HepG2 (cell line): ENCODE results near the gene SMIM43. TPM values are rescaled to one million over a fixed set of nuclear protein-coding genes. Genes with fewer than 3 reads are reported as not detected.
A peak's percentile ranks its signal among the peaks of the same experiment; 100 is the strongest.

Experiments
- ATAC-seq: fragments of 200-7000 bp; cut with Tn5 transposase; 3 replicates; pipeline ENCODE4 v1.9.1; 2020; ENCODE audit warnings: mild to moderate bottlenecking, moderate library complexity
- BruUV-seq: library from RNA; stranded (reverse); fragments of 400-500 nt; replicated peaks from 2 replicates; lab custom pipeline; 2021; lab: Mats Ljungman, UMichigan
- CTCF ChIA-PET: fragments of 300-600 bp; formaldehyde crosslinking; extraction: SDS; loops from one replicate; lab custom pipeline; 2021; ENCODE audit warnings: low total read pairs, inconsistent platforms, low intra/inter-chr PET ratio; lab: Yijun Ruan, JAX
- POLR2A ChIA-PET: fragments of 350-600 bp; sonication (Branson Sonifier 250); formaldehyde crosslinking; loops from one replicate; lab custom pipeline; 2020; ENCODE audit warnings: antibody characterized with exemption, inconsistent platforms; lab: Yijun Ruan, JAX
- DNase-seq: peaks from one replicate; pipeline ENCODE4 v3.0.0-alpha.2; 2015; ENCODE audit warnings: low spot score
- FAIRE-seq: peaks from 3 replicates; lab custom pipeline; 2011; peaks lifted over from hg19 to GRCh38; lab: Jason Lieb, UNC
- H2AFZ ChIP-seq: one replicate; pipeline ENCODE4 v1.6.1; 2011; ENCODE audit warnings: low read length, inconsistent platforms
- H3K27ac ChIP-seq: fragments of 300-600 bp; 3 replicates; pipeline ENCODE4 v1.8.0; 2011; ENCODE audit warnings: mixed run types, mild to moderate bottlenecking, mixed read lengths, low read length, inconsistent platforms; ENCODE audit not compliant: insufficient read depth; ENCODE audit errors: extremely low read length
- H3K27me3 ChIP-seq, 2 experiments: fragments of 200-600 bp in 1 of 2; 2 replicates in 1 of 2; 3 replicates in 1 of 2; pipeline versions ENCODE4 v1.6.0 to v1.8.0; 2011; ENCODE audit warnings: low read length in 2 of 2, mild to moderate bottlenecking in 2 of 2, moderate library complexity in 2 of 2, inconsistent platforms in 1 of 2; ENCODE audit not compliant: insufficient read depth in 2 of 2, control insufficient read depth in 1 of 2
- H3K36me3 ChIP-seq, 2 experiments: fragments of 200-600 bp in 1 of 2; replicated peaks in 1 of 2; 2 replicates in 1 of 2; 3 replicates in 1 of 2; pipeline versions ENCODE4 v1.5.1 to v1.8.0; 2011; ENCODE audit warnings: low read length in 2 of 2, inconsistent platforms in 1 of 2; ENCODE audit not compliant: insufficient read depth in 2 of 2, control insufficient read depth in 1 of 2
- H3K4me1 ChIP-seq: 2 replicates; pipeline ENCODE4 v1.5.1; 2012; ENCODE audit warnings: low read length, inconsistent platforms; ENCODE audit not compliant: insufficient read depth
- H3K4me2 ChIP-seq: 2 replicates; pipeline ENCODE4 v1.6.0; 2011; ENCODE audit warnings: low read depth, low read length, inconsistent platforms
- H3K4me3 ChIP-seq, 3 experiments: fragments of 200-600 bp in 1 of 3; sonication (generic), shearing (Covaris generic) in 1 of 3; replicated peaks in 1 of 3; 2 replicates each; pipeline ENCODE4 v1.5.1; 2011 to 2016; ENCODE audit warnings: low read length in 3 of 3, inconsistent platforms in 2 of 3, low read depth in 2 of 3, mild to moderate bottlenecking in 2 of 3, control low read depth in 1 of 3, mixed read lengths in 1 of 3; ENCODE audit not compliant: insufficient read depth in 1 of 3
- H3K79me2 ChIP-seq: one replicate; pipeline ENCODE4 v1.6.1; 2011; ENCODE audit warnings: low read length, inconsistent platforms; ENCODE audit not compliant: insufficient read depth
- H3K9ac ChIP-seq: 2 replicates; pipeline ENCODE4 v1.6.0; 2011; ENCODE audit warnings: mild to moderate bottlenecking, low read depth, low read length, inconsistent platforms; ENCODE audit not compliant: insufficient read depth
- H3K9me3 ChIP-seq: 2 replicates; pipeline ENCODE4 v1.5.1; 2012; ENCODE audit warnings: mild to moderate bottlenecking, low read length
- H4K20me1 ChIP-seq: 2 replicates; pipeline ENCODE4 v1.6.0; 2011; ENCODE audit warnings: inconsistent platforms, mild to moderate bottlenecking, low read length, moderate library complexity; ENCODE audit not compliant: insufficient read depth
- ETV6 ChIP-seq: sonication (generic); formaldehyde crosslinking; conservative IDR thresholded peaks from 2 replicates; pipeline ENCODE4 v1.4.0; 2020; ENCODE audit warnings: missing genetic modification reagents
- FIP1L1 ChIP-seq: fragments of 200-400 bp; formaldehyde crosslinking; IDR thresholded peaks from 2 replicates; pipeline ENCODE4 v1.6.1; 2018; ENCODE audit warnings: low read depth, mild to moderate bottlenecking, low read length, moderate library complexity, borderline replicate concordance; ENCODE audit not compliant: insufficient read depth
- GATAD2A ChIP-seq: IDR thresholded peaks from 2 replicates; pipeline ENCODE4 v1.6.1; 2016
- MTF2 ChIP-seq: sonication (generic); formaldehyde crosslinking; IDR thresholded peaks from 2 replicates; pipeline ENCODE4 v1.5.0; 2020; ENCODE audit warnings: missing genetic modification reagents, borderline replicate concordance
- SRSF1 ChIP-seq: fragments of 200-400 bp; formaldehyde crosslinking; optimal IDR thresholded peaks from 2 replicates; pipeline ENCODE3; 2017; ENCODE audit warnings: mild to moderate bottlenecking, low read depth, low read length, moderate library complexity
- TARDBP ChIP-seq: sonication (generic); formaldehyde crosslinking; IDR thresholded peaks from 2 replicates; pipeline ENCODE4 v1.8.0; 2022; ENCODE audit warnings: mild to moderate bottlenecking, missing genetic modification reagents
- ZNF33B ChIP-seq: sonication (generic); formaldehyde crosslinking; IDR thresholded peaks from 2 replicates; pipeline ENCODE4 v1.5.1; 2020; ENCODE audit warnings: mild to moderate bottlenecking, missing genetic modification reagents
- ZNF432 ChIP-seq: sonication (generic); formaldehyde crosslinking; IDR thresholded peaks from 2 replicates; pipeline ENCODE4 v1.5.0; 2020; ENCODE audit warnings: missing genetic modification reagents, mild to moderate bottlenecking, borderline replicate concordance
- ZNF501 ChIP-seq: sonication (generic); formaldehyde crosslinking; IDR thresholded peaks from 2 replicates; pipeline ENCODE4 v1.5.1; 2020; ENCODE audit warnings: mild to moderate bottlenecking, moderate library complexity, missing genetic modification reagents
- ZNF629 ChIP-seq: sonication (generic); formaldehyde crosslinking; conservative IDR thresholded peaks from 2 replicates; pipeline ENCODE4 v1.5.0; 2020; ENCODE audit warnings: missing genetic modification reagents
- ZNF672 ChIP-seq: sonication (generic); formaldehyde crosslinking; IDR thresholded peaks from 2 replicates; pipeline ENCODE4 v1.8.1; 2022; ENCODE audit warnings: missing genetic modification reagents
- ZNF75D ChIP-seq: sonication (generic); formaldehyde crosslinking; IDR thresholded peaks from 2 replicates; pipeline ENCODE4 v1.8.1; 2023; ENCODE audit warnings: missing genetic modification reagents, mild to moderate bottlenecking, borderline replicate concordance
- WGBS: methylation state at CpG from one replicate; pipeline ENCODE4 v1.1.6; 2017; ENCODE audit warnings: low lambda C conversion rate; 5-methylcytosine and 5-hydroxymethylcytosine counted together
- in situ Hi-C: cut with HindIII; loops from 2 replicates; pipeline ENCODE4 v1.10.0; 2017; ENCODE audit warnings: low pct_unique_long_range_greater_than_20kb; ENCODE audit not compliant: extremely low pct_ligation_motif_present
- intact Hi-C: fragments of 100-400 bp; cut with micrococcal nuclease; formaldehyde crosslinking; loops from one replicate; pipeline ENCODE4 v1.10.0; 2022; ENCODE audit not compliant: unreplicated experiment
- polyA plus RNA-seq, 8 experiments: library from polyadenylated mRNA; depleted of rRNA in 3 of 8; stranded (reverse) in 7 of 8; unstranded in 1 of 8; fragments of >200 nt; fragmentation: Illumina TruSeq in 4 of 8; extraction: Trizol in 4 of 8; gene quantifications; 2 replicates each; pipeline versions ENCODE4 v1.2.1 to v1.2.3, GENCODE V29; 2011 to 2016; ENCODE audit warnings: low read depth in 4 of 8, missing spikeins in 1 of 8, mixed read lengths in 1 of 8; ENCODE audit not compliant: insufficient read depth in 1 of 8
- total RNA-seq, 5 experiments: library from RNA; depleted of rRNA; stranded (reverse); fragments of >200 nt; fragmentation: Illumina TruSeq; extraction: Trizol; gene quantifications; 2 replicates each; pipeline ENCODE4 v1.2.3, GENCODE V29; 2016; ENCODE audit warnings: low read depth in 1 of 5
- TF ChIP-seq, protein P1 (sequence below): sonication (generic); formaldehyde crosslinking; IDR thresholded peaks from 2 replicates; pipeline ENCODE4 v1.5.0; 2020; ENCODE audit warnings: missing genetic modification reagents

The SMIM43 gene
- total and polyA plus RNA-seq, 2 of the 13 experiments (the other 11 are each of a cell fraction or from before 2014, with no cell fraction given), result not detected

DNA sequence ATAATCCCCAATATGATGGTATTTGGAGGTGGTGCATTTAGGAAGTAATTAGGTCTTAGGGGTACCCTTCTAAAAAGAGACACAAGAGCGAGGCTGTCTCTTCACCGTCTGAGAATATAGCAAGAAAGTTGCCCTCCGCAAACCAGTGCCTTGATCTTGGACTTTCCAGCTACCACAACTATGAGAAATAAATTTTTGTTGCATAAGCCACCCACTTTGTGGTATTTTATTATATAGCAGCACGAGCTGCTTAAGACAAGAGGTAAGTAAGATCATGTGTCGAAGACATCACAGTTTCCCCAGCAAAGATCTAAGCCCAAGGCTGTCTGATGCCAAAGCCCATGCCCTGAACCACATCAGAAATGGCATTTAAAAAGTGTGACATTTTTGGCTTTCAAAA, 26.5 kb upstream of the SMIM43 start:
- no peaks in the 10 kb centered on the region for H3K27me3 ChIP-seq
- ChIA-PET CTCF (no interaction called here), POLR2A (no interaction called here)
- WGBS, result 87% methylated on average over 5 of the region's 5 CpGs
- H3K4me3 ChIP-seq, result no peak overlapping the region
- no peaks in the 10 kb centered on the region for H3K9me3 ChIP-seq
- ATAC-seq (no peak), DNase-seq (no peak), FAIRE-seq (no peak)
- in situ Hi-C loops (no loop called here), intact Hi-C loops (no loop called here)
- H2AFZ ChIP-seq, result no peak overlapping the region
- H3K9ac ChIP-seq, result no peak overlapping the region
- peaks cover 36% of the 10 kb centered on the region for H3K4me1 ChIP-seq
- BruUV-seq, result no TSS peak
- no peaks in the 10 kb centered on the region for H3K79me2 ChIP-seq
- no peaks in the 10 kb centered on the region for H3K36me3 ChIP-seq
- H4K20me1 ChIP-seq, result no peaks in the 10 kb centered on the region
- TF ChIP-seq ZNF501 (no peak), ZNF75D (no peak), GATAD2A (CRISPR knock-in tag) (no peak), MTF2 (CRISPR knock-in tag) (no peak), ZNF672 (CRISPR knock-in tag) (no peak), ZNF33B (no peak)
- no peak overlapping the region for H3K4me2 ChIP-seq
- H3K27ac ChIP-seq, result no peak overlapping the region

DNA sequence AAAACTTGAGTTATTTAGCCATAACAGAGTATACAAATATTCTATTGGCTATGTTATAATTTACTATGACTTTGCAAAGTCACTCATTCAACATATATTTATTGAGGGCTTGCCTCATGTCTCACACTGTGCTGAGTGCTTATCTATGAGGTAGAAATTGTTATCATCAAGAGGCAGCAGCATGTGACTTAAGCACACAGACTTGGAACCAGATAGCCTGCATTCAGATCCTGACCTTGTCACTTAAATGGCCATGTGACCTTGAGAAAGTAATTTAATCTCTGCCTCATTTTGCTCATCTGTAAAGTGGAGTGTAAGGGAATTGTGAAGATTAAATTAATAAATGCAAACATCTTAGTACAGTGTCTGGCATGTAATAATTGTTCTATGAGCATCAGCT, 26.0 kb upstream of the SMIM43 start:
- CTCF ChIA-PET, result no interaction called here
- FAIRE-seq (no peak), ATAC-seq (no peak), DNase-seq (no peak)
- BruUV-seq, result no TSS peak
- Histone ChIP-seq H3K9me3 (no peaks in the 10 kb centered on the region), H3K4me2 (no peak overlapping the region), H3K4me1 (peaks cover 31% of the 10 kb centered on the region), H2AFZ (no peak overlapping the region), H3K4me3 (no peak overlapping the region), H3K9ac (no peak overlapping the region), H3K79me2 (no peaks in the 10 kb centered on the region), H3K27me3 (no peaks in the 10 kb centered on the region), H3K27ac (no peak overlapping the region), H3K36me3 (no peaks in the 10 kb centered on the region), H4K20me1 (no peaks in the 10 kb centered on the region)
- in situ Hi-C loops (no loop called here), intact Hi-C loops (no loop called here)
- TF ChIP-seq ZNF629 (0 out of 2 replicates have a peak, but pooled peaks have one; percentile 19), SRSF1 (no peak), FIP1L1 (no peak), ETV6 (CRISPR knock-in tag) (no peak), TARDBP (CRISPR knock-in tag) (no peak), ZNF432 (no peak)
- TF ChIP-seq, protein P1, sequence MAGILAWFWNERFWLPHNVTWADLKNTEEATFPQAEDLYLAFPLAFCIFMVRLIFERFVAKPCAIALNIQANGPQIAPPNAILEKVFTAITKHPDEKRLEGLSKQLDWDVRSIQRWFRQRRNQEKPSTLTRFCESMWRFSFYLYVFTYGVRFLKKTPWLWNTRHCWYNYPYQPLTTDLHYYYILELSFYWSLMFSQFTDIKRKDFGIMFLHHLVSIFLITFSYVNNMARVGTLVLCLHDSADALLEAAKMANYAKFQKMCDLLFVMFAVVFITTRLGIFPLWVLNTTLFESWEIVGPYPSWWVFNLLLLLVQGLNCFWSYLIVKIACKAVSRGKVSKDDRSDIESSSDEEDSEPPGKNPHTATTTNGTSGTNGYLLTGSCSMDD (CRISPR knock-in tag), result no peak
- POLR2A ChIA-PET, result no interaction called here
